ENCODE results near the gene TRMT112.

Gene TRMT112

GRCh38 chr11:64275031-64275800 lies 42.1 kb downstream of the TRMT112 start:
- DNase-seq (ENCODE audit: low read depth) = no peak

DNA sequence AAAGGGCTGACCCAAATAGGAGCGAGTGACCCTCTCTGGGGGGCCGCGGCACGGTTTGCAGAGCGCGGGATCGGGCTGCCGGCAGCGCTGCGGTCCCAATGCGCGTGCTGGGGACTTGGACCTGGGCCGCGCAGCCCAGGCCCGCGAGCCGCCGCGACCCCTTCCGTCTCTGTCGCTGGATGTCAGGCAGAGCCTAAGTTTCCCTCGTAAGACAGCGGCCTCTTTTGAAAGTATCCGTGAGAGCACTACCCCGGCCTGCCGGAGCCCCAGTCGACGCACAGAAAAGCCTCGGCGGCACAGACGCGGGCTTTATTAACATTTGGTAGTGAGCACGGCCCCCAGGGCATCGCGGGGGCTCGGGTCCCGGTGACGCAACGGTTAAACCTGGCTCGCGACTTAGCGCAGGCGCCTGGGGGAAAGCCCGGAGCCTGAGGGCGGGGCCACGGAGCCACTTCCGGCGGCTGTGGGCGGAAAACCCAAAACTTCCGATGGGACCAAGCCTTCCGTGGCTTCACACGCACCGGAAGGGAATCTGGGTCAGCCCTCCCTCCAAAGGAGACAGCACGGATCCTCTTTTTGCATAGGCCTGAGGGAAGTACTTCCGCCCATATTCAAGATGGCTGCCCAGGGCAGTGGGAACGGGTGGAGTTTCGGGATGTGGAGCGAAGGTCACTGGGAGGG lies 47.7 kb downstream of the TRMT112 start:
- peak; percentile 100 for DNase-seq (ENCODE audit: low read depth)

DNA sequence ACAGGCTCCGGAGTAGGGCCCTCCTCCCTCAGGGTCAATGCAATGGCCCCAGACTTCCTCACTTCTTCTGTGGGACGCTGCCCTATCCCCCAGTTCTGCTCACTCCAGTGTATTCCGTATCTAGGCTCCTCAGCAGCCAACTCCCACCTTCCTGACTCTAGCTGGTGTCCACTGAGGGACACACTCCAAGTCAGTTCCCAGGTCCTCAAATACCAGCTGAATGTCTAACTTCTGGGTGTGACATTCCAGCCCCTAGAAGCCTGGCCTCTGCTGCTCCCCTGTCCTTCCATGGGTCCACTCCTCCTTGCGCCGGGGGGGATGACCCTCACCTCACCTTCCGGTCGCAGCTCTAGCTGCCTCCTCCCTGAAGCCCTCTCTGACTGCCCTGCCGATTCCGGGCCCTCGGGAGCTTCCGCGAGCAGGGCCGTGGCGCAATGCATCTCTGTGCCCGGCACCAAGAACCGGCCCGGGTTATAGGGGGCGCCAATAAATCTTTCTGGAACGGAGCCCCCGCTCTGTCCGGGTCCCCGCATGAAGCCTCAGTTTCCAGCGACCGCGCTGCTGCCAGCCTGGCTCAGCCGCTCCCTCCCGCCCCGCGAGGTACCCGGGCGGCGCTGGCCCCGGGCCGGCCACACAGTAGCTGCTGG lies 48.3 kb downstream of the TRMT112 start:
- DNase-seq (ENCODE audit: low read depth) = peak; percentile 63

DNA sequence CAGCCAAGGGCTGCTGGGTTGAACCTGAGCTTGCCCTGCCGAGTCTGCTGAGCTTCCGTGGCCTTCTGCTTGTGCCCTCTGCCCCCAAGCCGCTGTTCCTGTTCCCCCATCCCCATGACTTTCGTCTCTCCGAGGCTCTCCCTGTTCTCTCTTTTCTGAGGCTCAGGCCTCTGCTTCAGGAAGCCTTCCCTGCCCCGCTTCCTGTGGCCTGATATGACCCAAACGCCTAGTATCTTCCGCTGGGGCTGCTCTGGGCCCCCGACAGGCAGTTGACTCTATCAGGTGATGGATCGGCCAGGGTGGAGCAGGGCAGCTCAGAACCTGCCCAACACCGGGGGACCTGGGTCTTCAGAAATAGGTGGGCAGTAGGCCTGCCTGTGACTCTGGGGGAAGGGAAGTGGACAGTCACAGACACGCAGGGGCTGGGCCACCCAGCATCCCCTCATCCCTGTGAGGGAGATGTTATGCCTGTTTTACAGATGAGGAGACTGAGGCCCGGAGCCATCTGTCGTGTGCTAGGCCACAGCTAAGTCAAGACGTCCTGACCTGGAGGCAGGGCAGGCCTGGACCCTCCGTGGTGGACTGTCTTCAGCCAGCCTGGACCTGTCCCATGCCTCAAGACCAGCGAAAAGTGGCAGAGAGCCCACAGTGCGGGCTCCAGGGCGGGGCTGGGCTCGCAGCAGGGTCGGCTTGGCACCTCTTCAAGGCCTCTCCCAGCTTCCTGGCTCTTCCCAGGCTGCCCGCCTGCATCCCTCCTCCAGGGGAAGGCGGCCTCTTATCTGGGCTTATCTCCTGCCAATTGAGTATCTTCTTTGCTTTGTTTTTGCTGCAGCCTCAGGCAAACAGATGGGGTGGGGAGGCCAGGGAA lies 49.1 kb downstream of the TRMT112 start:
- DNase-seq (ENCODE audit: low read depth) = peak; percentile 48

DNA sequence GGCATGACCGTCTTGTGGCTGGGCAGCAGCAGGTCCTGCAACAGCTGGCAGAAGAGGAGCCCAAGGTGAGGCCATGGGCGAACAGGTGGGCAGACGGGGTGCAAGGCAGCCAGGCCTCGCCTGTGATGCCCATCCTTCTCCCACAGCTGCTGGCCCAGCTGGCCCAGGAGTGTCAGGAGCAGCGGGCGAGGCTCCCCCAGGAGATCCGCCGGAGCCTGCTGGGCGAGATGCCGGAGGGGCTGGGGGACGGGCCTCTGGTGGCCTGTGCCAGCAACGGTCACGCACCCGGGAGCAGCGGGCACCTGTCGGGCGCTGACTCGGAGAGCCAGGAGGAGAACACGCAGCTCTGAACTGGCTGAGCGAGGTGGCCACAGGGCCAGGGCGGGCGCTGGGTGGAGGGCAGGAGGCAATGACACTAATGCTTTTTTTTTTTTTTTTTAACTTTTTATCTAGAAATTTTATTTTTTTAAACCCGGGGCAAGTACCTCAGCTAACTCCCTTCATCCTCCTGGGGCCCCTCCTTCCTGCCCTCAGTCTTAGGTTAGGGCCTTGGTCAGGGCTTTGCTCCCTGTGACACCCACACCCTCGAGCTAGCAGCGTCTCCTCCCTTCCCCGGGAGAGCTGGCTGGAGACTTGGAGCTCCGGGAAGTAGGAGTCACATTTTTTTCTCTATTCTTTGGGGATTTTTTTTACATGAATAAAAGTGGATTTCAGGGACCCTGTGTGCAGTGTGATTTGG lies 50.0 kb downstream of the TRMT112 start:
- DNase-seq (ENCODE audit: low read depth) = no peak

All from fibroblast of gingiva (primary cell).